ENCODE data around the gene SLC38A3. TPM values are rescaled to one million over a fixed set of nuclear protein-coding genes. Genes with fewer than 3 reads are reported as not detected.

SLC38A3 gene
- total RNA-seq, 5 donors from 2014 or later (not counting 1 experiment from before 2014, with no cell fraction given) = 0.29 to 0.98 (median 0.44) TPM; not detected in 1

DNA sequence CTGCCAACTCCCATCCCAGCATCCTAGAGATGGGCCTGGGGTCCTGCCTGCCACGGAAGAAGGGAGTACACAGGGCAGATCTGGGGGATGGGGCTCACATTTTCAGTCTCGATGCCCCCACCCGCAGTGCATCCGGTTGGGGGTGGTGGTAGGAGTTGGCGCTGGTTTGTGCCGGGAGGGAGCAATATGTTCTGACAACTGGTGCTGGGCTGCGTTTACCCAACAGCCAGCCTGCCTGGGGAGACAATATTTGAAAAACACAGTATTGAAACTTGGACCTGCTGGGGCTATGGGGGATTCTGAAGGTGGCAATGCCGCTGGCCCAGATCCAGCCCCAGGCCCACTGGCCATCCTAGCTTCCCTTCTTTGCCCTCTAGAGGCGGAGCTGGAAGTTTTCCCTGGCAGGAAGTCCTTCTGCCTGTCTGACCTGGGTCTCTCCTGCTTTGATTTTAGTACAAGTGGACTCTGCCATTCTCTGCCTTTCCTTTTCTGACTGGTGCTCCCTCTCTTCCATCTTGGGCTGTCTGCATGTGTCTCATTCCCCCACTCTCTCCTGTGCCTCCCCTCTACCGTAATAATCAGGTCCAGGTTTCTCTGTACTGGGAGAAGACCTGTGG, 46.4 kb upstream of the SLC38A3 start:
- Histone ChIP-seq H3K36me3 (ENCODE audit: control insufficient read depth in 2 of 2, extremely low read depth in 1 of 2, insufficient read depth in 1 of 2, low read length in 1 of 2) (no peaks in the 10 kb centered on the region), H3K9me3 (no peaks in the 10 kb centered on the region), H3K4me1 (ENCODE audit: control insufficient read depth in 1 of 2, extremely low read depth in 1 of 2, insufficient read depth in 2 of 2, low read length in 2 of 2) (peaks cover 0 to 21% of the 10 kb centered on the region in 2 experiments), H3K27ac (ENCODE audit: low read length) (no peak overlapping the region), H3K4me3 (ENCODE audit: control insufficient read depth in 1 of 2, extremely low read depth in 1 of 2, low read length in 1 of 2) (no peak overlapping the region), H3K27me3 (replicated peaks in 1 of 2; ENCODE audit: control insufficient read depth in 2 of 2, extremely low read depth in 1 of 2, insufficient read depth in 2 of 2, low read length in 1 of 2) (peaks cover 0 to 45% of the 10 kb centered on the region in 2 experiments)
- CTCF ChIA-PET = no interaction called here
- no peak for ATAC-seq (replicated peaks in 1 of 4)
- H3K4me1 Mint-ChIP-seq = peaks cover 9 to 12% (median 12%) of the 10 kb centered on the region in 3 donors
- DNase-seq = no peak
- no peaks in the 10 kb centered on the region for H3K36me3 Mint-ChIP-seq
- no peak overlapping the region for H3K4me3 Mint-ChIP-seq
- POLR2A ChIA-PET = no interaction called here
- WGBS (ENCODE audit: insufficient coverage) = 81% methylated on average over 6 of the region's 10 CpGs
- no peaks in the 10 kb centered on the region for H3K9me3 Mint-ChIP-seq
- no peak overlapping the region for H3K27ac Mint-ChIP-seq
- peaks cover 20 to 31% of the 10 kb centered on the region in 2 donors for H3K27me3 Mint-ChIP-seq

DNA sequence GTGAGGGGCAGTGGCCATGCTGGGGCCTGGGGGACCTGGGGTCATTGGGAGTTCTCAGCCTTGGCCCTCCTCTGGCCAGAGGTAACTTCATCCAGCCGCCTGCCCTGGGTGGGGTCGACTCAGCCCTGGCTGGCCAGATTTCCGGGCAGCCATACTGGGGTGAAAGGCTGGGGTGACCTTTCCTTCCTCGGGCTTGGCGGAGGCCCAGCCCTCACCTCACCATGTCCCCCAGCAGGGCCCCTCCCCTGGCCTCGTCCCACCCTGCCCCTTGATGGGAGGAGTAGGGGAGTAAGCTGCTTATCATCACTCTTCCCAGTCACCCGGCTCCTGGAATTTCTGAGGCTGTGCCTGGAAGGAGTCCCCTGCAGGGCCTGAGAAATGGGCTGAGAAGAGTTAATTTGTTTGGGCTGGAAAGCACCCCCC, 44.5 kb upstream of the SLC38A3 start:
- Mint-ChIP-seq H3K27me3 (peaks cover 11 to 23% of the 10 kb centered on the region in 2 donors), H3K4me3 (no peak overlapping the region), H3K27ac (no peak overlapping the region), H3K9me3 (no peaks in the 10 kb centered on the region), H3K4me1 (peaks cover 5 to 7% (median 6%) of the 10 kb centered on the region in 3 donors), H3K36me3 (no peaks in the 10 kb centered on the region)
- no peak overlapping the region for H3K27ac ChIP-seq (ENCODE audit: low read length)
- peaks cover 0 to 12% of the 10 kb centered on the region in 2 experiments for H3K4me1 ChIP-seq (ENCODE audit: control insufficient read depth in 1 of 2, extremely low read depth in 1 of 2, insufficient read depth in 2 of 2, low read length in 2 of 2)
- DNase-seq (no peak), ATAC-seq (replicated peaks in 1 of 4) (no peak)
- POLR2A ChIA-PET = no interaction called here
- H3K36me3 ChIP-seq (ENCODE audit: control insufficient read depth in 2 of 2, extremely low read depth in 1 of 2, insufficient read depth in 1 of 2, low read length in 1 of 2) = no peaks in the 10 kb centered on the region
- no peaks in the 10 kb centered on the region for H3K9me3 ChIP-seq
- no CpG with 5 or more reads among the region's 7 CpGs for WGBS (ENCODE audit: insufficient coverage)
- CTCF ChIA-PET = no interaction called here
- no peak overlapping the region for H3K4me3 ChIP-seq (ENCODE audit: control insufficient read depth in 1 of 2, extremely low read depth in 1 of 2, low read length in 1 of 2)
- peaks cover 0 to 34% of the 10 kb centered on the region in 2 experiments for H3K27me3 ChIP-seq (replicated peaks in 1 of 2; ENCODE audit: control insufficient read depth in 2 of 2, extremely low read depth in 1 of 2, insufficient read depth in 2 of 2, low read length in 1 of 2)

DNA sequence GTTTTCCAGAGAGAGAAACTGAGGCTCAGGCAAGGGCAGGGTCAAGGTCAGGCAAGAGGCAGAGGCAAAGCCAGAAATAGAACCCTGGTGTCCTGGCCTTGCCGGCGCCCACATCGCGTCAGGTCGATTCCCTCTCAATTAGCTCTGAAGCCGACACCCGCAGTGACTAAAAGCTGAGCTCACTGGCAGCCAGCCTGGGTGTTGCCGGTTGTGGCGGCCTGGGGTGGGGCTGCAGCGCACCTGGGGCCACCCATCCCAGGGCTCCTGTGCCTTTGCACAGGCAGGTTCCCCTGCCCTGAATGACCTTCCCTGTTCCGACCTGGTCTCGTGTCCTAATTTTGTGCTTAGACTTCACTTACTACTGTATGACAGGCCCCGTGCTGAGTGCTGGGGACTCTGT, 43.8 kb upstream of the SLC38A3 start:
- no peaks in the 10 kb centered on the region for H3K4me1 Mint-ChIP-seq
- H3K9me3 Mint-ChIP-seq = no peaks in the 10 kb centered on the region
- CTCF ChIA-PET = no interaction called here
- H3K36me3 Mint-ChIP-seq = no peaks in the 10 kb centered on the region
- H3K27me3 Mint-ChIP-seq = peaks cover 5 to 16% of the 10 kb centered on the region in 2 donors
- no peak overlapping the region for H3K27ac ChIP-seq (ENCODE audit: low read length)
- peaks cover 0 to 28% of the 10 kb centered on the region in 2 experiments for H3K27me3 ChIP-seq (replicated peaks in 1 of 2; ENCODE audit: control insufficient read depth in 2 of 2, extremely low read depth in 1 of 2, insufficient read depth in 2 of 2, low read length in 1 of 2)
- no peaks in the 10 kb centered on the region for H3K36me3 ChIP-seq (ENCODE audit: control insufficient read depth in 2 of 2, extremely low read depth in 1 of 2, insufficient read depth in 1 of 2, low read length in 1 of 2)
- H3K4me1 ChIP-seq (ENCODE audit: control insufficient read depth in 1 of 2, extremely low read depth in 1 of 2, insufficient read depth in 2 of 2, low read length in 2 of 2) = peaks cover 0 to 5% of the 10 kb centered on the region in 2 experiments
- H3K27ac Mint-ChIP-seq = no peak overlapping the region
- H3K4me3 ChIP-seq (ENCODE audit: control insufficient read depth in 1 of 2, extremely low read depth in 1 of 2, low read length in 1 of 2) = no peak overlapping the region
- DNase-seq = no peak
- 88% methylated on average over 13 of the region's 13 CpGs for WGBS (ENCODE audit: insufficient coverage)
- POLR2A ChIA-PET = no interaction called here
- no peaks in the 10 kb centered on the region for H3K9me3 ChIP-seq
- no peak overlapping the region for H3K4me3 Mint-ChIP-seq
- no peak for ATAC-seq (replicated peaks in 1 of 4)

DNA sequence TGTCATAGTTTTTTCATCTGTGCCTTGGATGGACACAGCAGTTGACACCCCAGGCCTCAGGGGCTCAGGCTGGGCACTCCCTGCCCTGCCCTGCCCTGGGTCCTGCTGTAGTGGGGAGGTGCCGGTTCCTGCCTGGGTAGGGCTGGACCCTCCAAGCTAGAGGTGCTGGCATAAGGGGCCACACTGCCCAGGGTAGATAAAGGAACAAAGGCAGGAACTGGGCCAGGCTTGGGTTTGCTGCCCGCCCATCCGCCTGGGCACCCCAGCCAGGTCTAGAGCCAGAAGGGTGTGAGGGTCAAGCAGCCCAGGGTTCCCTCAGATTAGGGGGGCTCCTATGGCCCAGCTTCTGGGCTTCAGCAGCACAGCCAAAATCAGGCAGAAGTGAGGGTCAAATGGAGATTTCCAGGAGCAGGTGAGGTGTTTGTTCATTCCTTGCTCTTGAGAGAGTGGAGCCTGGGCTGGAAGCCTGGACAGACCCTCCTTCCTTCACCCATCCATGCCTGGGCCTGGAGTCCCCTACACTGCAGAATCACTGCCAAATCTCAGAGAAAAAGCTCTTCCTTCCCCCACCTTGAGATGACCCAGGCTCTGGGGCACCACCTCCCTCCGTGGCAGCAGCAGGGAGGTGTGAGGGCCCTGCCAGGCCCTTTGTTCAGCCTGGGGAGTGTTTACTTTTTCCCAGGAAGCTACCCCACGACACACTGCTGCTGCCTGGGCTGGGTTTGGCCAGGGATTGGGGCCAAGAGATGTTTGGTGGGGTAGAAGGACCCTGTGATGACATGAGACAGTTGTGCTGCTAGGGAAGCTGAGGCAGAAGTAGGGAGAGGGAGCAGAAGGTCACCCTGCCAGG, 42.8 kb upstream of the SLC38A3 start:
- no peaks in the 10 kb centered on the region for H3K36me3 ChIP-seq (ENCODE audit: control insufficient read depth in 2 of 2, extremely low read depth in 1 of 2, insufficient read depth in 1 of 2, low read length in 1 of 2)
- H3K4me1 ChIP-seq (ENCODE audit: control insufficient read depth in 1 of 2, extremely low read depth in 1 of 2, insufficient read depth in 2 of 2, low read length in 2 of 2) = no peaks in the 10 kb centered on the region
- ChIA-PET POLR2A (no interaction called here), CTCF (no interaction called here)
- H3K36me3 Mint-ChIP-seq = no peaks in the 10 kb centered on the region
- H3K9me3 Mint-ChIP-seq = no peaks in the 10 kb centered on the region
- no peak overlapping the region for H3K4me3 ChIP-seq (ENCODE audit: control insufficient read depth in 1 of 2, extremely low read depth in 1 of 2, low read length in 1 of 2)
- peaks cover 4 to 11% of the 10 kb centered on the region in 2 donors for H3K27me3 Mint-ChIP-seq
- peaks cover 0 to 22% of the 10 kb centered on the region in 2 experiments for H3K27me3 ChIP-seq (replicated peaks in 1 of 2; ENCODE audit: control insufficient read depth in 2 of 2, extremely low read depth in 1 of 2, insufficient read depth in 2 of 2, low read length in 1 of 2)
- DNase-seq (no peak), ATAC-seq (replicated peaks in 1 of 4) (no peak)
- WGBS (ENCODE audit: insufficient coverage) = 89% methylated on average over 4 of the region's 5 CpGs
- no peak overlapping the region for H3K27ac ChIP-seq (ENCODE audit: low read length)
- no peak overlapping the region for H3K27ac Mint-ChIP-seq
- no peak overlapping the region for H3K4me3 Mint-ChIP-seq
- no peaks in the 10 kb centered on the region for H3K9me3 ChIP-seq
- H3K4me1 Mint-ChIP-seq = no peaks in the 10 kb centered on the region

DNA sequence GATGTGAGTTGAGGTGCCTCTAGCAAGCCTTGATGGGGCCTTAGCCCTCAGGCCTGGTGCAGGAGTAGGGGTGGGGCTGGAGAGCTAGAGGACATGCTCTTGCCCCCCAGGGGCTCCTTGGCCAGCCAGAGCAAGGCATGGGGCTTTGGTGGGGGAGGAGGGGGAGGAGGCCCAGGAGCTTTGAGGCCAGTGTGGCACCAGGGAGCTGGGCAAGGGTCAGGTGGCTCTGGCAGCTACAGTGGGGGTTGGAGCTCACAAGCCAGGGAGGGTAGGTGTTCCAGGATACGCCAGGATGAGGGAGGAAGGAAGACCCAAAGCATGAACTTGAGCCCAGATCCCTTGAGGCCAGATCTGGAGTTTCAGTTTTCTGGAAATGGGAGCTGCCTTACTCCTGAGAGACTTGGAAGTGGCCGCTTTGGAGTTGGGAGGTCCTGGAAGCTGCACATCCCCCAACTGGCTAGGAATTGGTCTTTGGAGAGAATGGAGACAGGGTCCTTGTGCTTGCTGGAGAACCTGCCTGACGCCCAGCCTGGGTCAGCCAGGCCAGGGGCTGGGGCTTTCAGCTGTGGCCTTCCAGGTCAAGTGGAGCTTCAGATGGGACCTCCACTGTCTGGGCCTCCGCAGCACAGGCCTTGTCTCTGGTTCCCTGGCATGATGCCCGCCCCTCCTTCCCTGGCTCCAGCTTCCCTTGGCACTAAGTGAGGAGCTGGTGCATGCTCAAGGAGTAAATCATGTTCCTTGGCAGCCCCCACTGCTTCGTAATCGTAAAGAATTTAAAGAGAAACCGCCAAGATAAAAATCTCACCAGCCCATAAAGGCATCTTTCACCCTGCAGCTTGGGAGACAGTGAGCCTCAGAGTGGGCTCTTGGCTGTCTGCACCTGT, 41.3 kb upstream of the SLC38A3 start:
- Mint-ChIP-seq H3K9me3 (no peaks in the 10 kb centered on the region), H3K36me3 (no peaks in the 10 kb centered on the region), H3K27me3 (peaks cover 0 to 6% of the 10 kb centered on the region in 2 donors), H3K27ac (no peak overlapping the region), H3K4me1 (no peaks in the 10 kb centered on the region), H3K4me3 (no peak overlapping the region)
- Histone ChIP-seq H3K27ac (ENCODE audit: low read length) (no peak overlapping the region), H3K9me3 (no peaks in the 10 kb centered on the region), H3K27me3 (replicated peaks in 1 of 2; ENCODE audit: control insufficient read depth in 2 of 2, extremely low read depth in 1 of 2, insufficient read depth in 2 of 2, low read length in 1 of 2) (peaks cover 0 to 16% of the 10 kb centered on the region in 2 experiments), H3K4me3 (ENCODE audit: control insufficient read depth in 1 of 2, extremely low read depth in 1 of 2, low read length in 1 of 2) (no peak overlapping the region), H3K4me1 (ENCODE audit: control insufficient read depth in 1 of 2, extremely low read depth in 1 of 2, insufficient read depth in 2 of 2, low read length in 2 of 2) (no peaks in the 10 kb centered on the region), H3K36me3 (ENCODE audit: control insufficient read depth in 2 of 2, extremely low read depth in 1 of 2, insufficient read depth in 1 of 2, low read length in 1 of 2) (no peaks in the 10 kb centered on the region)
- POLR2A ChIA-PET = no interaction called here
- ATAC-seq (replicated peaks in 1 of 4) (no peak), DNase-seq (no peak)
- 77% methylated on average over 3 of the region's 8 CpGs for whole genome bisulfite sequencing (ENCODE audit: insufficient coverage)
- CTCF ChIA-PET = no interaction called here

DNA sequence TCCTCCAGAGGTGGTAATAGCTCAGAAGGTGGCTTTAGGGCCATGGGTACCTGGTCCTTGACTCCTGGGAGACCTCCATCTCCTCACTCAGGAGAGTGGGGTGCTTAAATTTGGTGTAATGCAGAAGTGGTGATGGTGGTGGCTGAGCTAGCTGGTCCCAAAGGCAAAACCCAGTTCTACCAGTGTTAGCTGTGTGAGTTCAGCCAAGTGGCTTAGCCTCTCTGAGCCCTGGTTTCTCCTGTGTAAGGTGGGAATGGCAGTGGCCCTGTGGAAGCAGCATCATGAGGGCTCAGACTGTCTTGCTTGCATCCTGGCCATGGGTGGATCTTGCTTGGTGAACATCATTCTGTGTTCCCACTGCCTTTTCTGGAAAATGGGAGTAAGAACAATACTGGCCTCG, 40.6 kb upstream of the SLC38A3 start:
- Histone ChIP-seq H3K27me3 (replicated peaks in 1 of 2; ENCODE audit: control insufficient read depth in 2 of 2, extremely low read depth in 1 of 2, insufficient read depth in 2 of 2, low read length in 1 of 2) (peaks cover 0 to 23% of the 10 kb centered on the region in 2 experiments), H3K27ac (ENCODE audit: low read length) (no peak overlapping the region), H3K9me3 (no peaks in the 10 kb centered on the region), H3K4me1 (ENCODE audit: control insufficient read depth in 1 of 2, extremely low read depth in 1 of 2, insufficient read depth in 2 of 2, low read length in 2 of 2) (no peaks in the 10 kb centered on the region), H3K4me3 (ENCODE audit: control insufficient read depth in 1 of 2, extremely low read depth in 1 of 2, low read length in 1 of 2) (no peak overlapping the region), H3K36me3 (ENCODE audit: control insufficient read depth in 2 of 2, extremely low read depth in 1 of 2, insufficient read depth in 1 of 2, low read length in 1 of 2) (no peaks in the 10 kb centered on the region)
- DNase-seq (no peak), ATAC-seq (replicated peaks in 1 of 4) (no peak)
- ChIA-PET POLR2A (no interaction called here), CTCF (no interaction called here)
- Mint-ChIP-seq H3K27me3 (peaks cover 0 to 4% of the 10 kb centered on the region in 2 donors), H3K4me3 (no peak overlapping the region), H3K36me3 (no peaks in the 10 kb centered on the region), H3K9me3 (no peaks in the 10 kb centered on the region), H3K4me1 (no peaks in the 10 kb centered on the region), H3K27ac (no peak overlapping the region)
- WGBS (ENCODE audit: insufficient coverage) = no CpG with 5 or more reads among the region's 1 CpG
